T47D (cell line): ENCODE measurements around the gene WIF1.

ENCODE experiments used
- DNase-seq, 2 experiments: peaks; one replicate each; pipeline versions ENCODE4 v3.0.0 to v3.0.0-alpha.2; 2011 to 2012; ENCODE audit warnings: low read depth in 1 of 2, low spot score in 1 of 2
- JUND ChIP-seq: IDR thresholded peaks from 2 replicates; pipeline ENCODE4 v1.6.1; 2012; ENCODE audit warnings: low read depth
- in situ Hi-C: cut with HindIII; loops from 2 replicates; pipeline ENCODE4 v1.10.0; 2016; ENCODE audit warnings: low sequenced_read_pairs, low pct_unique_long_range_greater_than_20kb

The WIF1 gene

GRCh38 chr12:65100140-65100539 lies 21.0 kb downstream of the WIF1 start:
- TF ChIP-seq JUND = no peak
- in situ Hi-C loops = no loop called here
- peak in 1 of 2 experiments; percentile 46 for DNase-seq

GRCh38 chr12:65099182-65099581 lies 21.9 kb downstream of the WIF1 start:
- DNase-seq = no peak
- in situ Hi-C loops = no loop called here
- TF ChIP-seq JUND = no peak

DNA sequence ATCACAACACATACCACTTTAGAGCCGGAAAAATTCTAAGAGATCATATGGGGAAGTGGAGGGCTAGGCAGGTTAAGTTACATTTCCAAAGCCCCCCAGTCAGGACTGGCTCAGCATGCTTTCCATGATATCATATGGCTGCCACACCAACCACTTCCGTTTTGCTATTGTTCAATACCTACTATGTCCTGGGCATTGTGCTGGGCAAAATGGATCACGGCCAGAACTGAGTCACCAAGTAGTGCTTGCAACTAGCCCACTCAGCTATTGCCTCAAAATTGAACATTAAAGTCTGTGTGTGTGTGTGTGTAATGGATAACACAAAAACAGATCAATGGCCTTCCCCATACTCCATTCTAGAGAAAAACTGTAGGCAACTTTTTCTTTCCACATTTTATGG lies 22.7 kb downstream of the WIF1 start:
- in situ Hi-C loops = no loop called here
- TF ChIP-seq JUND = no peak
- no peak for DNase-seq

DNA sequence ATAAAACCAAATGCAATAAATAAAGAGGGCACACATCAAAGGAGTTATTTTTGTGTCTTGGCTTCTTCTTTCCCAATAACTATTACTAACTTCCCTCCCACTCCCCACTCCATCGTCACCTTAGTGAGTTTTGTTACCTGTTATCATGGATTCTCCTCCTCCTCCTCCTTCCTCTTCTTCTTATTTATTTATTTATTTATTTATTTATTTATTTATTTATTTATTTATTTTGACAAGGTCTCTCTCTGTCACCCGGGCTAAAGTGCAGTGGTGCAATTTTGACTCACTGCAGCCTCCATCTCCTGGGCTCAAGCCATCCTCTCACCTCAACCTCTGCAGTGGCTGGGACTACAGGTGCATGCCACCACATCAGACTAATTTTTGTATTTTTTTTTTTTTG lies 26.4 kb downstream of the WIF1 start:
- no peak for TF ChIP-seq JUND
- in situ Hi-C loops = no loop called here
- no peak for DNase-seq

GRCh38 chr12:65093606-65094005 lies 27.5 kb downstream of the WIF1 start:
- in situ Hi-C loops = no loop called here
- TF ChIP-seq JUND = no peak
- no peak for DNase-seq

GRCh38 chr12:65090461-65090860 lies 30.6 kb downstream of the WIF1 start:
- in situ Hi-C loops = no loop called here
- TF ChIP-seq JUND = no peak
- DNase-seq = no peak

DNA sequence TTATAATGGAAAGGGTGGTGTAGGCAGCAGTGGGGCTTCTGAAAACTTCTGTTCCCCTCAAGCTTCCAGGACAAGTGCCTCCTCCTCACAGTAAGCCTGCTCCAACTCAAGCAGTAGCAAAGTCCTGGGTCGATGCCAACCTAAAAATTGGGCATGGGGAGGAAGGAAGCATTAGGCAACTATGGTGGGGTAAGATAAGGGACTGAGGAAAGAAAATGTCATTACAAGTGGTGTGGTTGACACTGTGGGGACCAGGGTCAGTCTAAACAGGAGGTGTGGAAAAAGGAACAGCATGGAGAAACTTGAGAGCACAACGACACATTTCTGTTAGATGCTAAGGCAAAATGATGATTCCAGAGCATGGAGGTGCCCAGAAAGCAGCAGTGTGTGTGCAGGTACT lies 34.9 kb downstream of the WIF1 start:
- no peak for DNase-seq
- in situ Hi-C loops = no loop called here
- TF ChIP-seq JUND = no peak

DNA sequence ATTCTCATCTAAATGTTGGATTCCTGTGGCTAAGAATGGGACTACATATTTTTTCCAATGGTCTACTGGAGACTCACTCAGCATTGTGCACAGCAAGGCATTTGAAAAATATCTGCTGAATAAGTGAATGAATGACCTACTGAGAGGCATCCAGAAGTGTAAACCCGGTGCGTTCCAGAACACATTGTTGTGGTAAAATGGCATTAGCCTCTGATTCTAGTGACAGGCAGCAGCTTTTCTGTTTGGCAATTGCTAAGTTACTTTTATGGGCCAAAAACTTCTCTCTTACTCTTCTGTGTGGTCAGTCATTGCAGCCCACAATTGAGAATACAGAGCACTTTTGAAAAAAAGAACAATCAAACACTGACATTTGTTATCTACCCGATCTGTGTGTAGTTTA lies 36.5 kb downstream of the WIF1 start:
- in situ Hi-C loops = no loop called here
- peak in 1 of 2 experiments; percentile 18 for DNase-seq

GRCh38 chr12:65083581-65083980 lies 37.5 kb downstream of the WIF1 start:
- DNase-seq = no peak
- no peak for TF ChIP-seq JUND
- in situ Hi-C loops = no loop called here

More for the DNA sequence above, 36.5 kb downstream of the WIF1 start:
- no peak for TF ChIP-seq JUND

- in situ Hi-C loops = no loop called here
- TF ChIP-seq JUND = no peak
Measured at GRCh38 chr12:65082406-65082805, 38.7 kb downstream of the WIF1 start.

GRCh38 chr12:65081496-65081895 lies 39.6 kb downstream of the WIF1 start:
- DNase-seq = no peak
- in situ Hi-C loops = no loop called here
- no peak for TF ChIP-seq JUND

More at GRCh38 chr12:65082406-65082805, 38.7 kb downstream of the WIF1 start:
- no peak for DNase-seq

DNA sequence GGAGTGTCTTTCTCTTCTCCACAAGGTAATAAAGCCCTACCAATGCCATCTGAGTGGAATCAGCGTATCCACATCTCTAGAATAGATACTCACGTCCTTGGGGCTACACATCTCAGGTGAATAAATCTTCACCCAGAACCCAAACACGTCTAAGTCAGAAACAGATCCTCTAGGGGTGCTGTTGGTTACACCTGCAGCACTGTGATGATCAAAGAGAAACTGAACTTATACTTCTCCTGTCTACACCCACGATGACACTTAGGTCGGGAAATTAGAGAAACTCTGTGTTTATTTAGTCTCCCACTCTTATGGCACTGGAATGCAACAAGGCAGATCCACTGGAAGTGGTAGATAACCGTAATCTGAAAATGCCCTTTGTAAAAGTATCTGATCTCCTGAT lies 46.2 kb downstream of the WIF1 start:
- no peak for TF ChIP-seq JUND
- in situ Hi-C loops = no loop called here
- peak; percentile 28 to 58 for DNase-seq

DNA sequence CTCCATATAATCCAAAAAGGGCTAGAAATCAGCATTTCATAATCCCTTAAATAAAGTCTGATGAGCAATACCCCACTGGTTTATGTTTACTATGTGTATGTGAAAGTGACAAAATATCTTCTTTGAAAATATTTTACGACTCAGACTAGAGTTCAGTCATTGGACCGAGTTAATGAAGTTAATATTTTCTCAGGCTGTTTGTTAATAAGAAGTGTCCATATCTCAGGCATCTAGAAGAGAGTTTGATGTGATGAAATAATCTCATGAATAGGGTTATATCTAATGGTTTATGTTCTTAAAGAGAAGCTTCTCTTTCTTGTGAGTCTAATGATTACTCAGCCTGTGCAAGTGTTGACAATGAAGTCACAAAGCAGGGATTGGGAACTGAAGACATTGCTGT lies 51.8 kb downstream of the WIF1 start:
- no peak for TF ChIP-seq JUND
- DNase-seq = no peak
- in situ Hi-C loops = no loop called here

DNA sequence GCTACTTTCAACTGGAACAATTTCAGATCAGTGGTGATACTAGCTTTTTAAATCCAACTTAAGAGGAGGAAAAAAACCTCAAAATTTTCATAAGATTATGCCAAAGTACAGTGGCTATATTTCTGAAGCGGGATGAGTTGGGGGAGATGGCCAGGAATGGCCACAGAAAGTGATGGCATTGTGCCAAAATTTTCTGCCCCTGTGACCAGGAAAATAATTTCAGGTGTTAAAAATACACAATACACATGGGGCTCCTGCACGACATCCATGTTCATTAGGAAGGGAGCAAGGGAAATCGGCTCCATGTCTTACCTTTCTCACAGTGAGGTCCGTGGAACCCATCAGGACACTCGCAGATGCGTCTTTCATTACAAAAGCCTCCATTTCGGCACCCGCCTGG lies 53.7 kb downstream of the WIF1 start:
- in situ Hi-C loops = no loop called here
- DNase-seq = no peak
- no peak for TF ChIP-seq JUND

- DNase-seq = no peak
- no peak for TF ChIP-seq JUND
- in situ Hi-C loops = no loop called here
Measured at GRCh38 chr12:65055859-65056258, 65.2 kb downstream of the WIF1 start.
